GM18861 (cell line): ENCODE measurements around the gene CHCHD3.

Source experiments
- ATAC-seq: cut with Tn5 transposase; IDR thresholded peaks from one replicate; pipeline ENCODE4 v1.9.1; 2021; ENCODE audit not compliant: unreplicated experiment

The CHCHD3 gene

DNA sequence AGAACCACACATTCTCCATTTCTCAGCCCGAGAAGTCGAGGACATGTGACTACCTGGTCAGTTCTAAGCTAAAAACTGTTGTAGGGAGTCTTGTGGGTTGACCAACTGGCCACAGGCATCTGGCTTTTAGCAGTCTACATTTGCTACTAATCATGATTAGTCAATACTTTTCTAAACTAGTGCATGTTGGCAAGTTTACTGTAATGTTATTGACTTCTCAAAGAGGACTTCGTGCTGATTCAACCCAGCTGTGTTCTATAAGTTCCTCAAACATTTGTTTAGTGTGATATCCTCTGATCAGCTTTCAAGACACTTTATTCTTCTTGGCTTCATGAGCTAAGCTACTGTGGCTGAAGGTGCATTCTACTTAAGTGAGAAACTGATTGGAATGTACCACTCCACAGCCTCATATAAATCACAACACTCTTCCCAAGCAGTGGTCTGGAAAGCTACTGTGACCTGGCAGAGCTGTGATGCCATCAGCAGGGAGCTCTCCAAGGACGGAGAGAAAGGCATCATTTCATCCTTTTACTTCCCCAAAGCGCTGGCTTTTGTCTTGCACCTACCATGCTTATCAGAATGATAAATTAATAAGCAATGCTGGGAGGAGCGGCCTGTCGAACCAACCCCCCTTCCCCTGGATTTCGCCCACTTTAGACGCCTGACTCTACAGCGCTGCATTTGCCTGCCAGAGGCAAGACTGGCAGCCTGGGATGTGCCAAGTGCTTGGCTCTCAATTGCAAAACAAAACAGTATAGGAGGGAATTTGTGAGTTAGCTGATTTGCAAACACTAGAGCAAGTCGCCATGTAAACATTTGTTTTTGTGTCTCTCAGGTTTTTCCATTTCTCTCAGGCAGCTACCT lies 298.9 kb downstream of the CHCHD3 start:
- no peak for ATAC-seq

DNA sequence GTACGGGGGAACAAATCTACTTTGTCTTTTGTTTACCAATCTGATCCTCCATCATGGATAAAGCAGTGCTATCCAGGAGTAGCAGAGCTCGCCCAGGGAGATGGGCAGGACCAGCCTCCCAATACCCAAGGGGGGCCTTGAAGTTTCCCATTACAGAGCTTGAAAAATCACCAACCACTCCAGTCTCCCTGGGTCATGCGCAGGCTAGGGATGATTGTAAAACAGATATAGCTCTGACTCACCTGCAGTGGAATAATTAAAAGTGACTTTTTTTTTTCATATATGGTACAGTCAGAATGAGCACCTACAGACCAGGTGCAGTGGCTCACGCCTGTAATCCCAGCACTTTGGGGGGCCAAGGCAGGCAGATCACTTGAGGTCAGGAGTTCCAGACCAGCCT lies 301.1 kb downstream of the CHCHD3 start:
- ATAC-seq, result no peak

DNA sequence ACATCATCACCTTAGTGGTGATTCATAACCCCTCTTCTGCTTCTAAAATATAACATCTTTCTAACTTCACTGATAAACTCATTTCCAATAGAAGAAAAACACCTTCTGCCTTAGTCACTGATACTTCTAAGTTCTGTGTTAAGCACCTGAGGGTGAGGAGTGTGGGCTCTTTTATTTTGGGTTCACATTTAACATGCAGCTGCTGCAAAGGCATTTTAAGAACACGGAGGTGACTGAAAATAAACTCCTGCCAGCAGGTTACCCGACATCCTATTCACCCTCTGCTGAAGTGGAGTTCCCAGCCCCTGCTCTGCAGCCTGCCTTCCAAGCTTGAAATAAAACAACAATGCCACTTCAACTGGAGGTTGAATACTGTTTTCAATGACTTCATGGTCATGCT lies 302.7 kb downstream of the CHCHD3 start:
- no peak for ATAC-seq

DNA sequence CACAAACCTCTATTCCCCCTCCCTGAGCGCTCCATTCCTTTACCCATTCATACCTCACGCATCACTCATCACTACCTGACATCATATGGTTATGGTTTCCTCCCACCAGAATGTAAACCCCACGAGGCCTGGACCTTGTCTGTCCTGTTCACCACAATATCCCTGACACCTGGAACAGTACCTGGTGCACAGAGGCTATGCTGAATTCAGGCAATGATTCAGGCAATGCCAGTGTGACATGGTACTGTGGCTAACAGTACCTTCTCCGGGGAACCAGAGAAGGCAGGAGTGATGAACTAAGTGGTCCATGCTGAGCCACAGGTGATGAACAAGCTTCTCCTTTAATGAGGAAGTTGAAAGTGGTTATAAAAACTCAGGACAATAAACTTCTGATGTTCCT lies 303.1 kb downstream of the CHCHD3 start:
- no peak for ATAC-seq

DNA sequence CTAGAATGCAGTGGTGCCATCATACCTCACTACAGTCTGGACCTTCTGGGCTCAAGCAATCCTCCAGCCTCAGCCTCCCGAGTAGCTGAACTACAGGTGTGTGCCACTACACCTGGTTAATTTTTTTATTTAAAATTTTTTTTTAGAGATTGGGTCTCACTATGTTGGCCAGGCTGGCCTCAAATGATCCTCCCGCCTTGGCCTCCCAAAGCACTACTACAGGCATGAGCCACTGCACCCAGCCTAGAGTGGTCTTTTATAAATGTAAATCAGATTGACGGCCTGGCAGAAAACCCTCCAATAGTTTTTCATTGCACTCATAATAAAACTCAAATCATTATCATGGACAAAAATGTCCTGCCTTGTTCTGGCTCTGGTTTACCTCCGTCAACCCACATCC lies 303.9 kb downstream of the CHCHD3 start:
- no peak for ATAC-seq

DNA sequence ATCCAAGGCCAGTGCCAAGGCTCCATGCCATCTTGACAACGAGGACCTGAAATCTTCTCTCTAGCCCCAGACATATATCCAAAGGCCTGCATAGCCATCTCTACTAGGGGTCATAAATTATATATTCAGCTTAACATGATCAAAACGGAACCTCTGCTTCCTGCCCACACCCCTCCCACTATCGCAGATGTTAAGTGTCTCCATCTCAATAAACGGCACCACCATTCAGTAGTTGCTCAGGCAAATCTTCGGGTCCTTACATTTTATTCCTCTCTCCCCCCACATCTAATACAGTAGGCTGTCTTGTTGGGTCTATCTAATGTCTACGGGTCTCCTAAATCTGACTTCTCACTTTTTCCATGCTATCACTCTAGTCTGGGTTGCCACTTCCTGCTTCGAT lies 304.5 kb downstream of the CHCHD3 start:
- ATAC-seq, result no peak

DNA sequence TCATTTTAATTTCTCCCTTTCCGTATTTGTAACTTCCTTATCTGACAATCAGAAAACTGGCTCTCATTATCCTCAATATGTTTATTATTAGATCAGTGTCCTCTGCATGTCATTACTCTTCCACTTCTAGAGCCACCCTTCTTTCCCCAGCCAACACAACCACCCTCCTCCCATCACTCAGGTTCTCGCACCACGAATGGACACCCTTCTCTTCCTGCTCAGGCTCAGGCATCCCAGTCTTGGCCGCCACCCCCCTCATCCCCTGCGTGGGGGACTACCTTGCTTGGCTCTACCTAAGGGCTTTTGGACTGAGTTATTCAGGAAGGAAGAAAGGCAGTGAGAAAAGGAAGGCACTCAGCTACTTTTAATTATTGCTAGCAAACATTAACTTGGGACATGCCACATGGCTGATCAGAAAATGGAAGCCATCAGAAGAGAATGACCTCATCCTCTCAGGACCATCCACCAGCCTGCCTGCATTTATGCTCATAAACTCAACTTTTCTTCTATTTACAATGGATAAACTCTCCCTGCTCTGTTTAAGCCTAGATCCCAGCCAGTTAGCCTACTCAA lies 305.8 kb downstream of the CHCHD3 start:
- ATAC-seq, result no peak

DNA sequence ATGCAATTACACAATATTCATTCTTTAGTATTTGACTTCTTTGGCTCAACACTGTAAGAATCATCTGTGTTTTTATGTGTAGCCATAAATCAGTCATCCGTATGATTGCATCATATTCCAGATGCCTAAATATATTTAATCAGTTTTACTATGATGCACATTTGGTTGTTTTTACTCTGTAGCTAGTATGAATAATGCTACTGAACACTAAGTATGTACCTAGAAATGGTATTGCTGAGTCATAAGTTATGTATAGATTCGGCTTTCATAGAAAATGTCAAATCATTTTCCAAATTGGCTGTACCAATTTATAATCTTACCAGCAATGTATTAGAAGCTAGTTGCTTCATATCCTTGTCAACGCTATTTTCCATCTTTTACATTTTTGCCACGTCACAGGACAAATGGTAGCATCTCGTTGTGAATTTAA lies 308.3 kb downstream of the CHCHD3 start:
- no peak for ATAC-seq

- no peak for ATAC-seq
Observed at GRCh38 chr7:132771301-132771730, 310.6 kb downstream of the CHCHD3 start.

DNA sequence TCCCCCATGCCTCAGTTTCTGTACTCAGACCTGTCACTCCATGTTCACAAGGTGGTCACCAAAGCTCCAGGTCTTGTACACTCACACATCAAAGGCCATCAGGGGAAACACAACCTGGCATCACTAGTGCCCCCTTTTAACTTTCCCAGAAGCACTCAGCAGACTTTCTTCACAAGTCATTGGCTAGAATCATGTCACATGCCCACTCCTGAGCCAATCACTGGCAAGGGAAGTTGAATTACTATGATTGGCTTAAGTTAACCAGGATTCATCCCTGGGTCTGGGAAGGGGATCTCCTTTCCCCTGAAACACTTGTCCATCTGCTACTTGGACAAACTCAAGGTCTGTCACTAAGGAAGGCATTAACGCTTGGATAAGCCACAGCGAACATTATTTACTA lies 311.8 kb downstream of the CHCHD3 start:
- ATAC-seq, result no peak

DNA sequence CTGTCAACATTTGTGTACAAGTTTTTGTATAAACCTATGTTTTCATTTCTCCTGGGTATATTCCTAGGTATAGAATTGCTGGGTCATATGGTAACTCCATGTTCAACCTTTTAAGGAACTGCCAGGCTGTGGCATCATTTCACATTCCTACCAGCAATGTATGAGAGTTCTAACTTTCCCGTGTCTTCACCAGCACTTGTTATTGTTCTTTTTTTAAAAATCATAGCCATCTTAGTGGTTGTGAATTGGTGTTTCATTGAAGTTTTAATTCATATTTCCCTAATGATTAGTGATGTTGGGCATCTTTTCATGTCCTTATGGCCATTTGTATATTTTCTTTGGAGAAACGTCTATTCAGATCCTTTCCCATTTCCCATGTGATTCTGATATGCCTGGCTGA lies 312.6 kb downstream of the CHCHD3 start:
- ATAC-seq, result no peak

DNA sequence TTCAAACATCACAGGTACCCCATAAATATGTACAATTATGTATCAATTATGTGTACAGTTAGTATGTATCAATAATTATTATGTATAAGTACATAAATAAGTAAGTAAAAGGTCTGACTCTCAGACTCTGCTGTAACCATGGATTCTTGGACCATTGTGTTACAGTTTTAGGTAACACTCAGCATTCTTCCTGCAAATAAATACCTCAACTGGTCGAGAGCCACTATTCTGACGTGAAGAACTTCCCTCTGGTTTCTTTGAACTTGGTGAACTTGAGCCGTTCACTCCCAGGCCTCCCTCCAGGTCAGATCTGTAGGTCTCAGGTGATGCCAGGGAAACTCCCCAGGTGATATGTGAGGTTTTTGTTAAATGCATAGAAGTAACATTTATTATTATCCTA lies 313.8 kb downstream of the CHCHD3 start:
- ATAC-seq, result no peak

- no peak for ATAC-seq
Observed at GRCh38 chr7:132767378-132767777, 314.5 kb downstream of the CHCHD3 start.

DNA sequence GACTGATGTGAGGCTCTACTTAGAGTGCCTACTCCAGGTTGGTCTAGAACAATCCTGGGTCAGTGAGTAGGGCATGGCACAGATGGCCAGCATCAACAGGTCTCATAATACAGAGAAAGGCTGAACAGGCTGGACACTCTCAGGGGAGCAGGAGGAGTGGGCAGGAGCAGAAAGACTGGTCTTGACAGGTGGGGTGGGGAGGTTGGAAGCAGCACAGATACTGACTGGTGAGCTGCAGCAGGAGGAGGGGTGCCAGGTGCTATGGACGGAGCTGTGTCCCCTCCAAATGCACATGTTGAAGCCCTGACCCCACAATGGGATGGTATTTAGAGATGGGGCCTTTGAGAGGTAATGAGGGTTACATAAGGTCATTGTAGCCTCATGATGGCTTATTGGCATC lies 315.2 kb downstream of the CHCHD3 start:
- no peak for ATAC-seq

GRCh38 chr7:132765861-132766260 lies 316.0 kb downstream of the CHCHD3 start:
- ATAC-seq, result no peak

GRCh38 chr7:132764762-132765161 lies 317.1 kb downstream of the CHCHD3 start:
- no peak for ATAC-seq

DNA sequence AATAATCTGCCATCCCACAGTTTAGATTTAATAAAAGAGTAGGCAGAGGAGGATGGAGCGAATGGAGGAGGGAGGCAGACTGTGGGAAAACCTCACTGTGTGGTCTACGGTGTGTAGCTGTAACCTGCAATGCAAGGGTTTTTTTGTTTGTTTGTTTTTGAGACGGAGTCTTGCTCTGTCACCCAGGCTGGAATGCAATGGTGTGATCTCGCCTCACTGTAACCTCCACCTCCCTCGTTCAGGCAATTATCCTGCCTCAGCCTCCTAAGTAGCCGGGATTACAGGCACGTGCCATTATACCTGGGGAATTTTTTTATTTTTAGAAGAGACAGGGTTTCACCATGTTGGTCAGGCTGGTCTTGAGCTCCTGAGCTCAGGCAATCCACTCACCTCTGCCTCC lies 321.0 kb downstream of the CHCHD3 start:
- no peak for ATAC-seq

- no peak for ATAC-seq
Observed at GRCh38 chr7:132760244-132760623, 321.7 kb downstream of the CHCHD3 start.

DNA sequence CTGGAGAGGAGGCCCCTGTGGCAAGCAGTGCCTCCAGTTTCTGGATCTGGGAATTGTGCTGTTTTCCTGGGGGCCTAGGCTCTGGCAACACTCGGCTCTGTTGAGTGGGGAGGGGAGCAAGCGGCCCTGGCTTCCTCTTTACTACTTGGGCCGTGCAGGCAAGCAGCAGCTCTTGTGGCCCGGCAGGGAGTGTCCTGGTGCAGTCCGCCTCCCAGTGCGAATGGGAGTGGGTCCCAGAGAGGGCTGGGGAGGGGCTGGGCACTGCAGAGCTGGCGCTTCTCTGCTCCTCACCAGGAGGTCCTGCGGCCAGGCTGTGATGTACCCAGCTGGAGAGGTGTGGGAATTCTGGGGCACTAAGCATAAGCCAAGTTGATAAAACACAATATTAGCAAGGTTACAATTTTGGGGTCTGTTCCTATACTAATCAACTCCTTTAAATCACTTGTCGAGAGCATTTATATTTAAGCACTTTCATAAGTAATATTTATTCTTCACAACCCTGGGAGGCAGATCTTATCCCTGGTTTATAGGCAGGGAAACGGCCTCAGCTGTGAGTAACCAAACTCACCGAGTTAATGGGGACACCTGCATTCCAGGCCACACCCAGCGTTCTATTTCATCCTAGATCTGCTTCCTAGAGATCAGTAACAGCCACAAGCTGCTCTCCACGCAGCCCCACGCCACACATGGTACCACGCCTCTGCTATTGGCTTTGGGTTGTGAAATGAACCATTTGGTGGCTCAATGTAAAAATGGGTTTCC lies 322.2 kb downstream of the CHCHD3 start:
- ATAC-seq, result no peak

- ATAC-seq, result no peak
Observed at GRCh38 chr7:132758986-132759385, 322.9 kb downstream of the CHCHD3 start.

DNA sequence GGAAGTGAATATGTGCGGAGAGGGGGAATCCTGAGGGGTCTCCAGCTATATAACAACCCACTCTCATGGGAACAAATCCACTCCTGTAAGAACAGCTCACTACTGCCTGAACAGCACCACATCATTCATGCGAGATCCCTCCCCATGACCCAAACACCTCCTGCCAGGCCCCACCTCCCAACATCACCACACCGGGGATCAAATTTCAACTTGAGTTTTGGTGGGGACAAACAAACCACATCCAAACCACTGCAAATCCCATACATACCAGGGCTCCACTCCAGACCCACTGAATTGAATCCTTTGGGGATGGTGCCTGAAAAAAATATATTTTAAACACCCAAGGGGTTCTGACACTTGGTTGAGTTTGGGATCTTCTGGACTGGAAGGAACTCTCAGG lies 324.1 kb downstream of the CHCHD3 start:
- no peak for ATAC-seq

GRCh38 chr7:132756484-132756990 lies 325.4 kb downstream of the CHCHD3 start:
- ATAC-seq, result no peak
